ENCODE data around the gene EED.

- TF ChIP-seq GATA2 (IDR thresholded peaks at IDR 0.05; ENCODE audit: low read depth, low read length) (no peak), GATA3 (IDR thresholded peaks at IDR 0.05; ENCODE audit: low read depth, low read length) (no peak)
Measured at GRCh38 chr11:86303257-86303656, 58.7 kb downstream of the EED start.

Measured in SH-SY5Y (cell line).